ENCODE results near the gene CEP152. TPM values are rescaled to one million over a fixed set of nuclear protein-coding genes. Genes with fewer than 3 reads are reported as not detected.
A peak's percentile ranks its signal among the peaks of the same experiment; 100 is the strongest.

Gene CEP152
- total and polyA plus RNA-seq, 9 of the 15 experiments (the other 6 are each of a cell fraction or from before 2014, with no cell fraction given), result 9.9 to 43.0 (median 23.6) TPM

- TF ChIP-seq, protein P1, sequence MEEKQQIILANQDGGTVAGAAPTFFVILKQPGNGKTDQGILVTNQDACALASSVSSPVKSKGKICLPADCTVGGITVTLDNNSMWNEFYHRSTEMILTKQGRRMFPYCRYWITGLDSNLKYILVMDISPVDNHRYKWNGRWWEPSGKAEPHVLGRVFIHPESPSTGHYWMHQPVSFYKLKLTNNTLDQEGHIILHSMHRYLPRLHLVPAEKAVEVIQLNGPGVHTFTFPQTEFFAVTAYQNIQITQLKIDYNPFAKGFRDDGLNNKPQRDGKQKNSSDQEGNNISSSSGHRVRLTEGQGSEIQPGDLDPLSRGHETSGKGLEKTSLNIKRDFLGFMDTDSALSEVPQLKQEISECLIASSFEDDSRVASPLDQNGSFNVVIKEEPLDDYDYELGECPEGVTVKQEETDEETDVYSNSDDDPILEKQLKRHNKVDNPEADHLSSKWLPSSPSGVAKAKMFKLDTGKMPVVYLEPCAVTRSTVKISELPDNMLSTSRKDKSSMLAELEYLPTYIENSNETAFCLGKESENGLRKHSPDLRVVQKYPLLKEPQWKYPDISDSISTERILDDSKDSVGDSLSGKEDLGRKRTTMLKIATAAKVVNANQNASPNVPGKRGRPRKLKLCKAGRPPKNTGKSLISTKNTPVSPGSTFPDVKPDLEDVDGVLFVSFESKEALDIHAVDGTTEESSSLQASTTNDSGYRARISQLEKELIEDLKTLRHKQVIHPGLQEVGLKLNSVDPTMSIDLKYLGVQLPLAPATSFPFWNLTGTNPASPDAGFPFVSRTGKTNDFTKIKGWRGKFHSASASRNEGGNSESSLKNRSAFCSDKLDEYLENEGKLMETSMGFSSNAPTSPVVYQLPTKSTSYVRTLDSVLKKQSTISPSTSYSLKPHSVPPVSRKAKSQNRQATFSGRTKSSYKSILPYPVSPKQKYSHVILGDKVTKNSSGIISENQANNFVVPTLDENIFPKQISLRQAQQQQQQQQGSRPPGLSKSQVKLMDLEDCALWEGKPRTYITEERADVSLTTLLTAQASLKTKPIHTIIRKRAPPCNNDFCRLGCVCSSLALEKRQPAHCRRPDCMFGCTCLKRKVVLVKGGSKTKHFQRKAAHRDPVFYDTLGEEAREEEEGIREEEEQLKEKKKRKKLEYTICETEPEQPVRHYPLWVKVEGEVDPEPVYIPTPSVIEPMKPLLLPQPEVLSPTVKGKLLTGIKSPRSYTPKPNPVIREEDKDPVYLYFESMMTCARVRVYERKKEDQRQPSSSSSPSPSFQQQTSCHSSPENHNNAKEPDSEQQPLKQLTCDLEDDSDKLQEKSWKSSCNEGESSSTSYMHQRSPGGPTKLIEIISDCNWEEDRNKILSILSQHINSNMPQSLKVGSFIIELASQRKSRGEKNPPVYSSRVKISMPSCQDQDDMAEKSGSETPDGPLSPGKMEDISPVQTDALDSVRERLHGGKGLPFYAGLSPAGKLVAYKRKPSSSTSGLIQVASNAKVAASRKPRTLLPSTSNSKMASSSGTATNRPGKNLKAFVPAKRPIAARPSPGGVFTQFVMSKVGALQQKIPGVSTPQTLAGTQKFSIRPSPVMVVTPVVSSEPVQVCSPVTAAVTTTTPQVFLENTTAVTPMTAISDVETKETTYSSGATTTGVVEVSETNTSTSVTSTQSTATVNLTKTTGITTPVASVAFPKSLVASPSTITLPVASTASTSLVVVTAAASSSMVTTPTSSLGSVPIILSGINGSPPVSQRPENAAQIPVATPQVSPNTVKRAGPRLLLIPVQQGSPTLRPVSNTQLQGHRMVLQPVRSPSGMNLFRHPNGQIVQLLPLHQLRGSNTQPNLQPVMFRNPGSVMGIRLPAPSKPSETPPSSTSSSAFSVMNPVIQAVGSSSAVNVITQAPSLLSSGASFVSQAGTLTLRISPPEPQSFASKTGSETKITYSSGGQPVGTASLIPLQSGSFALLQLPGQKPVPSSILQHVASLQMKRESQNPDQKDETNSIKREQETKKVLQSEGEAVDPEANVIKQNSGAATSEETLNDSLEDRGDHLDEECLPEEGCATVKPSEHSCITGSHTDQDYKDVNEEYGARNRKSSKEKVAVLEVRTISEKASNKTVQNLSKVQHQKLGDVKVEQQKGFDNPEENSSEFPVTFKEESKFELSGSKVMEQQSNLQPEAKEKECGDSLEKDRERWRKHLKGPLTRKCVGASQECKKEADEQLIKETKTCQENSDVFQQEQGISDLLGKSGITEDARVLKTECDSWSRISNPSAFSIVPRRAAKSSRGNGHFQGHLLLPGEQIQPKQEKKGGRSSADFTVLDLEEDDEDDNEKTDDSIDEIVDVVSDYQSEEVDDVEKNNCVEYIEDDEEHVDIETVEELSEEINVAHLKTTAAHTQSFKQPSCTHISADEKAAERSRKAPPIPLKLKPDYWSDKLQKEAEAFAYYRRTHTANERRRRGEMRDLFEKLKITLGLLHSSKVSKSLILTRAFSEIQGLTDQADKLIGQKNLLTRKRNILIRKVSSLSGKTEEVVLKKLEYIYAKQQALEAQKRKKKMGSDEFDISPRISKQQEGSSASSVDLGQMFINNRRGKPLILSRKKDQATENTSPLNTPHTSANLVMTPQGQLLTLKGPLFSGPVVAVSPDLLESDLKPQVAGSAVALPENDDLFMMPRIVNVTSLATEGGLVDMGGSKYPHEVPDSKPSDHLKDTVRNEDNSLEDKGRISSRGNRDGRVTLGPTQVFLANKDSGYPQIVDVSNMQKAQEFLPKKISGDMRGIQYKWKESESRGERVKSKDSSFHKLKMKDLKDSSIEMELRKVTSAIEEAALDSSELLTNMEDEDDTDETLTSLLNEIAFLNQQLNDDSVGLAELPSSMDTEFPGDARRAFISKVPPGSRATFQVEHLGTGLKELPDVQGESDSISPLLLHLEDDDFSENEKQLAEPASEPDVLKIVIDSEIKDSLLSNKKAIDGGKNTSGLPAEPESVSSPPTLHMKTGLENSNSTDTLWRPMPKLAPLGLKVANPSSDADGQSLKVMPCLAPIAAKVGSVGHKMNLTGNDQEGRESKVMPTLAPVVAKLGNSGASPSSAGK (IDR thresholded peaks at IDR 0.05), result no peak
- TF ChIP-seq C11orf30 (IDR thresholded peaks at IDR 0.05; ENCODE audit: low read depth) (peak; percentile 35; the same call in 1 of the 2 replicates), MTF1 (CRISPR knock-in tag; IDR thresholded peaks at IDR 0.05; ENCODE audit: borderline replicate concordance) (no peak), KAT8 (IDR thresholded peaks at IDR 0.05; ENCODE audit: low read depth) (no peak), ZNF79 (CRISPR knock-in tag; IDR thresholded peaks at IDR 0.05; ENCODE audit: low read depth) (no peak), ZKSCAN8 (CRISPR knock-in tag; IDR thresholded peaks at IDR 0.05) (no peak), ZBTB34 (CRISPR knock-in tag; IDR thresholded peaks at IDR 0.05) (no peak), MEIS2 (IDR thresholded peaks at IDR 0.05; ENCODE audit: partially characterized antibody) (peak; percentile 11), ZNF589 (CRISPR knock-in tag; IDR thresholded peaks at IDR 0.05; ENCODE audit: low read depth) (no peak), CBX5 (IDR thresholded peaks at IDR 0.05; ENCODE audit: borderline replicate concordance, low read depth) (no peak), ZNF41 (CRISPR knock-in tag; conservative IDR thresholded peaks at IDR 0.05) (no peak), NR2F6 (CRISPR knock-in tag; IDR thresholded peaks at IDR 0.05) (no peak), RBM39 (optimal IDR thresholded peaks at IDR 0.05; ENCODE audit: low read depth, low read length) (no peak)
- TF ChIP-seq, protein P2, sequence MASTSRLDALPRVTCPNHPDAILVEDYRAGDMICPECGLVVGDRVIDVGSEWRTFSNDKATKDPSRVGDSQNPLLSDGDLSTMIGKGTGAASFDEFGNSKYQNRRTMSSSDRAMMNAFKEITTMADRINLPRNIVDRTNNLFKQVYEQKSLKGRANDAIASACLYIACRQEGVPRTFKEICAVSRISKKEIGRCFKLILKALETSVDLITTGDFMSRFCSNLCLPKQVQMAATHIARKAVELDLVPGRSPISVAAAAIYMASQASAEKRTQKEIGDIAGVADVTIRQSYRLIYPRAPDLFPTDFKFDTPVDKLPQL (IDR thresholded peaks at IDR 0.05; ENCODE audit: extremely low read depth, insufficient read length), result no peak
These were observed 41.1 kb upstream of the CEP152 start (continued) for GRCh38 chr15:48851956-48852355.
